GM20431 (cell line): Measurements from ENCODE around the gene ELP4.

Experiments
- in situ Hi-C: fragments of 300-500 bp; cut with MseI, MboI; formaldehyde crosslinking; loops from one replicate; pipeline ENCODE4 v1.15.0; 2020; ENCODE audit warnings: low sequenced_read_pairs; ENCODE audit not compliant: unreplicated experiment

Gene ELP4

DNA sequence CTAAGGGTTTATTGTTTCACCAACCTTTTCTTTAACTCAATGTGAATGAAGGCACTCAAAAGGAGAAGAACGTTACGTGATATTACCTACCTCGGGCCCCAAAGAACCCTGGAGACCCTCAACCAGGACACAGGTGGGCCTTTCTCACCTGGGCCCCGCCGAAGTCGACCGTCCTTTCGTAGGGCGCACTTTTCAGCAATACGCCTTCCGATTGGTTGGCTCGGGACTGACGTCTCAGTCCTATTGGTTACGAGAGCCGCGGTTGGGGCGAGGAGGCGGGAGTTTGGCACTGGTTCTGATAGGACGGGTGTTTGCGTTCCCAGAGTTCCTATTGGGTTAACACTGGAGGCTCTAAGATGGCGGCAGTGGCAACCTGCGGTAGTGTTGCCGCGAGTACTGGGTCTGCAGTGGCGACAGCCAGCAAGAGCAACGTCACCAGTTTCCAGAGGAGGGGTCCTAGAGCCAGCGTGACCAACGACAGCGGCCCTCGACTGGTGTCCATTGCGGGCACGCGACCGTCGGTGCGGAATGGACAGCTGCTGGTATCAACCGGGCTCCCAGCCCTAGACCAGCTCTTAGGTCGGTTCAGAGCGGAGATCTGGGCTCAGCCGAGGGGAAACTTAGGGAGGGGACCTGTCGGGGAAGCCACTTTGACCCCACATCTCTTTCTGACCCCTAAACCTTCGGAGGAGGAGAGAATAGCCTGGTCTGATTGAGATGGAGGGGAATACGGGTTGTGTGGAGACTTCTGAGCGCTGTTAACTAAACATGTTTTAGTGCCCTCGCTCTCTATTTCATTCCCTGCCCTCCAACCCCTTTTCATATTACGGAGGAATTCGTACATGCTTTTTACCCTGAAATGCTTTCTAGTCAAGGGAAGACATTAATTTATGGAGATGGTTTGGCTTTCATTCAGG is at the start of gene ELP4, which contains the start of gene IMMP1L:
TSS of gene ELP4 (plus strand) at position 339 of the 917 bp plus-strand sequence. CDS start at position 357, 18 bp downstream.
TSS of gene IMMP1L (minus strand) at position 194 of the 917 bp plus-strand sequence. CDS start 46,346 bp downstream, outside the sequence.
- in situ Hi-C loops = no loop called here

DNA sequence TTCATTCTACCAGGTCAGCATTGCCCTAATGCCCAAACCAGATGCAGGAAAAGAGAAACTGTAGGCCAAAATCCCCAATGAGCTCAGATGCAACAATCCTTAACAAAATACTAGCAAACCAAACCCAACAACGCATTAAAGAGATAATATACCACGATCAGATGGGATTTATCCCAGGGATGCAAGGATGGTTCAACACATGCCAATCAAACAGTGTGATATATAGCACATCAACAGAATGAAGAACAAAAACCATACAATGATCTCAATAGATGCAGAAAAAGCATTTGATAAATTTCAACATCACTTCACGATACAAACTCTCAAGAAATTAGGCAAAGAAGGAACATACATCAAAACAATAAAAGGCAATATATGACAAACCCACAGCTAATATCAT is 45.1 kb upstream of the ELP4 start:
- in situ Hi-C loops = no loop called here

DNA sequence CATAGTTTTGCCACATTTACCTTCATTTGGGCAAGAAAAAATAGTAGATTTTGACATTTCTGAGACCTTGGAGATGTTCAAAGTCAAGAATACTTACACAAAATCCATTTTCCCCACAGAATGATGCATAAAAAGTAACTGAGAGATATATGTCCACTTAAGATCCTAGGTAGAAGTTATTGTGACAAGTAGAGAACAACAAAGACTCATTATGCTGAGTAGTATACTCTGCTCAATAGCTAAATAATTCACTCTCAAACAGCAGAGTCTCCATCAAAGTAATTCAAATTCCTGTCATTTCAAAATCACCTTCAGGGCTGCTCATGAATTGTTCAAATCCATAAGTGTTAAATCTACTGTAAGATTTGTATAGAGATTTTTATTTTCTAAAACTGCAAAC is 35.5 kb upstream of the ELP4 start:
- in situ Hi-C loops = no loop called here

- in situ Hi-C loops = loop anchor here (25.0 kb wide), 1 partner anchor 485 kb away; no protein-coding TSS in a partner anchor
Observed at GRCh38 chr11:31477528-31478222, 31.9 kb upstream of the ELP4 start.

- in situ Hi-C loops = loop anchor here (25.0 kb wide), 1 partner anchor 484 kb away; no protein-coding TSS in a partner anchor
Observed at GRCh38 chr11:31478223-31478590, 31.4 kb upstream of the ELP4 start.

GRCh38 chr11:31479066-31479465 is 30.5 kb upstream of the ELP4 start:
- in situ Hi-C loops = loop anchor here (25.0 kb wide), 1 partner anchor 483 kb away; no protein-coding TSS in a partner anchor

- in situ Hi-C loops = loop anchor here (25.0 kb wide), 1 partner anchor 481 kb away; no protein-coding TSS in a partner anchor
Observed at GRCh38 chr11:31480930-31481329, 28.6 kb upstream of the ELP4 start.

DNA sequence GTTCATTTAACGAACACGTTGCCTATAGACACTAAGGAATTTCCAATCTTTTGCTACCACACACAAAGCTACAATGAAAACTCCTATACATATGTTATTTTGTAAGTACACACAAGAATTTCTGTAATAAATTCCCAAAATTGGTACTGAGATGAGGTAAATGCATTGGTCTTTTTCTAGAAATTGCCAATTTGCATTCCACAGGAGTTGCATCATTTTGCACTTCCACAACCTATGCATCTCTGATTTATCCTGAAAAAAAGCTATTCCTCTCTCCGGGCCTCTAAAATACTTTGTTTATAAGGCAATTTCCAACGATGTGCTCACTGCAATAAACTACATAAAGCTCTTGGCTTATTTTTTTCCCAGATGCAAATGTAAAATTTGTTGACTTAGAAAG is 25.1 kb upstream of the ELP4 start:
- in situ Hi-C loops = loop anchor here (25.0 kb wide), 1 partner anchor 478 kb away; no protein-coding TSS in a partner anchor

DNA sequence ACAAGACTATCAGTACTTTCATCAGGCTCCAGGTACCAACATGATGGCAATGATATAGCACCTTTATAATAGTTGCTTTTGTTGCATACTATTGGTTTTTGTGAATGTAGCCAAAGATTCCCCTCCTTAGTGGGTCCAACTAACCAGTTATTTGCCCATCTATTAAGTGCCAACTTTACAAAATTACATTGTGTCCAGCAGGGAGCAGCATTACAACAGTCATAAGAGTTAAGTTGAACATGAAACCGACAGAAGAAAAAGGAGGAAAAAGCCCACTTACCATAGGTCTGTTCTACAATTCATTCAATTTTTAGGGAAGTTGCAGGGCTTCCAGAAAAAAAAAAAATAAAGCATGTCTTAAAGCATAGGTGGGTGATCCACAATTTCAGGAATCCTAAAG is 21.7 kb upstream of the ELP4 start:
- in situ Hi-C loops = loop anchor here (25.0 kb wide), 1 partner anchor 474 kb away; no protein-coding TSS in a partner anchor

DNA sequence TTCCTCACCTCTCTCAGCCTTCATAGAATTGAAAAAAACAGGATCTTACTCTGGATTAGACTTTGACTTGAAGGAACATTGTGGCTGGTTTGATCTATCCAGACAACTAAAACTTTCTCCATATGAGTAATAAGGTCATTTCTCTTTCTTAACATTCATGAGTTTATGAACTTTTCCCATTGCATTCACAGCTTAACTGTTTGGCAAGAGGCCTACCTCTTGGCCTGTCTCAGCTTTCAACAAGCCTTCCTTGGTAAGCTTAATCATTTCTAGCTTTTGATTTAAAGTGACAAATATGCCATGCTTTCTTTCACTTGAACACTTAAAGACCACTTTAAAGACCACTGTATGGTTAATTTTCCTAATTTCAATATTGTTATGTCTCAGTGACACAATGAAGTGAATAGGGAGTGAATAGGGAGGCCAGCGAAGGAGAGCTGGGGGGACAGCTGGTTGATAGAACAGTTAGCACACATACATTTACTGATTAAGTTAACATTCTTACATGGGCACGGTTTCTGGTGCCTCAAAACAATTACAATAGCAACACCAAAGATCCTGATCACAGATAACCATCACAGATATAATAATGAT is 17.1 kb upstream of the ELP4 start:
- in situ Hi-C loops = loop anchor here (25.0 kb wide), 1 partner anchor 470 kb away; no protein-coding TSS in a partner anchor

DNA sequence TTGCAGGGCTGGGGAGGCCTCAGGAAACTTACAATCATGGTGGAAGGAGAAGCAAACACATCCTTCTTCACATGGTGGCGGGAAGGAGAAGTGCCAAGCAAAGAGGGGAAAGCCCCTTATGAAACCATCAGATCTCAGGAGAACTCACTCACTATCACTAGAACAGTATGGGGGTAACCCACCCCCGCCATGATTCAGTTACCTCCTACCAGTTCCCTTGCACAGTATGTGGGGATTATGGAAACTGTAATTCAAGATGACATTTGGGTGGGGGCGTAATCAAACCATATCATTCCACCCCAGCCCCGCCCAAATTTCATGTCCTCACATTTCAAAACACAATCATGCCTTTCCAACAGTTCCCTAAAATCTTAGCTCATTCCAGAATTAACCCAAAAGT is 16.3 kb upstream of the ELP4 start:
- in situ Hi-C loops = loop anchor here (25.0 kb wide), 1 partner anchor 469 kb away; no protein-coding TSS in a partner anchor

- in situ Hi-C loops = loop anchor here (25.0 kb wide), 1 partner anchor 469 kb away; no protein-coding TSS in a partner anchor
Observed at GRCh38 chr11:31493762-31494161, 15.8 kb upstream of the ELP4 start.

- in situ Hi-C loops = loop anchor here (25.0 kb wide), 1 partner anchor 463 kb away; no protein-coding TSS in a partner anchor
Observed at GRCh38 chr11:31499576-31500178, 9.9 kb upstream of the ELP4 start.

DNA sequence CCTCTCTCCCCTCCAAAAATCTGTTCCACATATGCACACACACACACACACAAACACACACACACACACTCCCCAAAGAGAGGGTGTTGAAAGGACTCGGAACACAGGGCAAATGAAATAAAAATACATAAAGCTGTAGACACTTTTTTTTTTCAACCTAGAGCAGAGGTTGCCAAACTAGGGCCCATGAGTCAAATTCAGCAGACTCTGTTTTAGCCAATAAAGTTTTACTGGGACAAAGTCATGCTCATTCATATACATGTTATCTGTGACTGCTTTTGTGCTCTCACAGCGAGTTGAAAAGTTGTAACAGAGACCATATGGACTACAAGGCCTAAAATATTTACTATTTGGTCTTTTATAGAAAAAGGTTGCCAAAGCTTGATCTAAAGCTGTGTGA is 9.0 kb upstream of the ELP4 start:
- in situ Hi-C loops = no loop called here

- in situ Hi-C loops = no loop called here
Observed at GRCh38 chr11:31509051-31509428, 527 bp upstream of the ELP4 start.

DNA sequence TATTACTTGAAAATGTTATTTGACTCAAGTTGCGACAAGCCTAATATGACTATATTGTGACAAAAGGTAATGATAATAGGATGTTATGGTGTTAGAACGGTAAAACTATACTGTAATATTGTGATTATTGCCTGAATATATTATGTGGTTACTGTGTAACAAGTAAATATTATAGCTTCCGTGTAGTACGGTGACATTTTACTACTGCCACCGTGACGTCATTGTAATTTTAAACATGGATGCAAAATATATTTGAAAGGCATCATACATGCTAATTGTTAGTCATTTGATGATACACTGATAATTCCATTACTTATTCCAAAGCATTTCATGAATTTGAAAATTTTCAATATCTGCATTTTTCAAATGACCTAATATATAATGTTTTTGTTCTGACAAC is 2.5 kb downstream of the ELP4 start:
- in situ Hi-C loops = no loop called here

DNA sequence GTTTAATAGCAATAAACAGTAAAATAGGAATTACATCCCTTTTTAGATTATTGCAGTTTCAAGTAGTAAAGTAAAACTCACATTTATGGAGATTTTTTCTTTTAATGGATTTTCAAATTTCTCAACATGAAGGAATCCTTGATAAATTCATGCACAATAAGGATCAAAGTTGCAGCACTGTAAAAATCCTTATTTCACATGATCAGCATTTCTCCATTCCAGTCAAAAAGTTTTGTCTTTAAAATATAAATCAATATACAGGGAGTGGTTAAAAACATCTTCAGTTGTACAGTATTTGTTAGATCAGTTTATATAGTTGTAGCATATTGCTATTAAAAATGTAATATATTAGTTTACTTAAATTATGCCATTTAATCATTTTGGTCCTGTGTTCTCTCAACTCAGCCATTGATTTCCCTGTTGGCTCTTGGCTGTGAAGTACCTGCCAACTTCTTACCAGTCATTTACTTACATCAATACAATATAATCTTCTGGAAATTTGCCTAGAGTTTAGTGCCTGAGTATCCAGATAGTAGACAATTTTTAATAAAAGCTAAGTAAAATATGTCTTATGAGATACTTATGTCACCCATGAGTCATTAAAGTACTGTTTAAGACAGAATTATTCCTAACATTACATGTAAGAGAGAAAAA is 12.1 kb downstream of the ELP4 start:
- in situ Hi-C loops = no loop called here

DNA sequence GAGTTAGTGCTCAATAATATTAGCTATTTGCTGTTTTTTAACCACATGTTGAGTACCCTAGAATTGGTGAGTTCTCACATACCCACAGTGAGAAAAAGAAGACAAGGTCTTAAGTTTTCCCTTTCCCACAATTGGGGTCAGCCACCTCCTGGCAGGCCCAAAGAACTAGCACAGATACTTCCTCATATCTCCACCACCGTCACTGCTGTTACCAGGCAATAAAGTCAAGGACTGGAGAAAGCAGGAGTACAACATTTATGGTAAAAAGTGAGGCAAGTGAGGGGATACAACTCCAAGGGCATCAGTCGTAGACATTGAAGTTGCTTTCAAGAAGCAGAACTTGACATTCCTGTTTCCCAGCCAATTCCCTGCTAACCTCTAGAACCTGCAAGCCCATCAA is 19.6 kb downstream of the ELP4 start:
- in situ Hi-C loops = no loop called here

- in situ Hi-C loops = no loop called here
Observed at GRCh38 chr11:31529701-31530100, 20.1 kb downstream of the ELP4 start.
